ENCODE measurements around the gene RAB31. TPM values are rescaled to one million over a fixed set of nuclear protein-coding genes. Genes with fewer than 3 reads are reported as not detected.
A peak's percentile ranks its signal among the peaks of the same experiment; 100 is the strongest.

The RAB31 gene
- polyA plus RNA-seq, 1 experiment, result 37.2 TPM

DNA sequence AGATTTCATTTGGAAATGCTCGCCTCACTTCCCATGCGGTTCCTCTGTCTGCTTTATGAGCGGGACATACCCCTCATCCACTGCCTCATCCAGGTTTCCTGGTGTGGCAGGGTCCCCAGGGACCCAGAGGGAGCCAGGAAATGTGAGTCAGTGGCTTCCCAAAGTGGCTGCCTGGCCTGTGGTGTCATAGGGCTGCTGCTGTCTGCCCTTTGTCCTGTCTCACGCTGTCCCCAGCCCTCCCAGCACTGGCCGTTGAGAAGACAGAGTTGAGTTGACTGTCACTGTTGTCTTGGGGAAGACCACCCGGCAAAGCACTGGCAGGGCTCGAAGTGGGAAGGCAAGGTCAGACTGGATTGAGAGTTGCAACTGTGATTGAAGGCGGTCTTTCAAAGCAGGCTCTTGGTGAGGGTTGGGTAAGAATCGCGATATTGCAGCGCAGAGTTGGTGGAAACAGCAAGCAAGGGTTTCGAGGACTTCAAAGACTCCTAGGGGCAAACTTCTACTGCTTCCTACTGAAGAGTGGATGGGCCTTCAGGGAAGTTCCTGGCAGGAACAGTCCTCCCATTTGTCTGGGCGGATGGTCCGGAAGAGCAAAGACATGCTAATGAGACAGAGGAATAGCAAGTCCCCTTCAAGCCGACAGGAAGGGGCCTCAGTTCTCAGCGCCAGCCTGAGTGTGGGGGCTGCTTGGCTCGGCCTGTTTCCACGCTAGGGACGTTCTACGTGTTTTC, 33.9 kb downstream of the RAB31 start:
- Histone ChIP-seq H3K4me3 (ENCODE audit: low read depth, low read length) (no peak overlapping the region), H3K36me3 (ENCODE audit: control insufficient read depth, insufficient read depth, low read length) (no peaks in the 10 kb centered on the region), H3K27me3 (ENCODE audit: control insufficient read depth, insufficient read depth, low read length) (no peaks in the 10 kb centered on the region)
- TF ChIP-seq, protein P1, sequence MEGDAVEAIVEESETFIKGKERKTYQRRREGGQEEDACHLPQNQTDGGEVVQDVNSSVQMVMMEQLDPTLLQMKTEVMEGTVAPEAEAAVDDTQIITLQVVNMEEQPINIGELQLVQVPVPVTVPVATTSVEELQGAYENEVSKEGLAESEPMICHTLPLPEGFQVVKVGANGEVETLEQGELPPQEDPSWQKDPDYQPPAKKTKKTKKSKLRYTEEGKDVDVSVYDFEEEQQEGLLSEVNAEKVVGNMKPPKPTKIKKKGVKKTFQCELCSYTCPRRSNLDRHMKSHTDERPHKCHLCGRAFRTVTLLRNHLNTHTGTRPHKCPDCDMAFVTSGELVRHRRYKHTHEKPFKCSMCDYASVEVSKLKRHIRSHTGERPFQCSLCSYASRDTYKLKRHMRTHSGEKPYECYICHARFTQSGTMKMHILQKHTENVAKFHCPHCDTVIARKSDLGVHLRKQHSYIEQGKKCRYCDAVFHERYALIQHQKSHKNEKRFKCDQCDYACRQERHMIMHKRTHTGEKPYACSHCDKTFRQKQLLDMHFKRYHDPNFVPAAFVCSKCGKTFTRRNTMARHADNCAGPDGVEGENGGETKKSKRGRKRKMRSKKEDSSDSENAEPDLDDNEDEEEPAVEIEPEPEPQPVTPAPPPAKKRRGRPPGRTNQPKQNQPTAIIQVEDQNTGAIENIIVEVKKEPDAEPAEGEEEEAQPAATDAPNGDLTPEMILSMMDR (IDR thresholded peaks at IDR 0.05; ENCODE audit: insufficient read depth, low read depth, low read length), result no peak
- ChIA-PET POLR2A (no interaction called here), CTCF (no interaction called here)
- DNase-seq (ENCODE audit: low read depth), result no peak

GRCh38 chr18:9742524-9743131, 34.5 kb downstream of the RAB31 start:
- no peaks in the 10 kb centered on the region for H3K27me3 ChIP-seq (ENCODE audit: control insufficient read depth, insufficient read depth, low read length)
- ChIA-PET CTCF (no interaction called here), POLR2A (no interaction called here)
- DNase-seq (ENCODE audit: low read depth), result no peak
- H3K4me3 ChIP-seq (ENCODE audit: low read depth, low read length), result no peak overlapping the region
- TF ChIP-seq, protein P1 (IDR thresholded peaks at IDR 0.05; ENCODE audit: insufficient read depth, low read depth, low read length), result no peak
- H3K36me3 ChIP-seq (ENCODE audit: control insufficient read depth, insufficient read depth, low read length), result no peaks in the 10 kb centered on the region

DNA sequence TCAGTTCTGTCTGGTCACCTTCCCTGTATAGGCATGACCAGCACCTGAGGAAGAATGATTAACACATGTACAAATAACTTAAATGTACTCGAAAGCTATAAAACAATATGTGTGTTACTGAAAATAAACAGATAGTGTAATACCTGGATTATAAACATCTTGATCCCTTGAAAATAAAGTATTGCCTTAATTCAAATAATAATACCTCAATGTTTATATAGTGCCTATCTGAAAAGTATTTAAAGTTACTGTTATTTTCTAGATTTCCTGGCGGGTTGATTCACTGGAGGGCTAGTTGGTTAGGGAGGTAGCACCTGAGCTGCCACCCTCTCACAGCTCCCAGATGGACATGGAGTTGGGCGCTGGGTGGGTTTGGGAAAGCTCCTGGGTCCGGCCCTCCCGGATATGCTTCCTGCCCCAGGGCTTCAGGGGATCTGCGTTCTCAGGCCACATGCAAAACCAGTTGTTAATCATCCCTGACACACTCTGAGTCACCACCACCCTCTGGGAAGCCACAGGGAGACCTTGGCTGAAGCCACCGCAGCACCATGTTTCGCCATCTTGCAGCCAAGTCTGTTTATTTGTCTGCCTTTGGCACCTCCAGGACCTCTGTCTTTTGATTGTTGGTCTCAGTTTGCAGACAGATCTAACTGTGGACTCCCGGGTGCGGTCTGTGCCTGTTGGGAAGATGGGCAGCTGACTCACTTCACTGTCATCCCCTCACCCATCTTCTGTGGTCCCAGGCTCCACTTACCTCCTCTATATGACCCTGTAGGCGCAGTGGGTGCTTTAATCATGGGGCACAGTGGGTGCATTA, 35.3 kb downstream of the RAB31 start:
- H3K4me3 ChIP-seq (ENCODE audit: low read depth, low read length), result no peak overlapping the region
- peak; percentile 84 for DNase-seq (ENCODE audit: low read depth)
- TF ChIP-seq, protein P1 (IDR thresholded peaks at IDR 0.05; ENCODE audit: insufficient read depth, low read depth, low read length), result no peak
- H3K36me3 ChIP-seq (ENCODE audit: control insufficient read depth, insufficient read depth, low read length), result no peaks in the 10 kb centered on the region
- CTCF ChIA-PET, result no interaction called here
- H3K27me3 ChIP-seq (ENCODE audit: control insufficient read depth, insufficient read depth, low read length), result no peaks in the 10 kb centered on the region
- POLR2A ChIA-PET, result no interaction called here

GRCh38 chr18:9746958-9747357, 38.9 kb downstream of the RAB31 start:
- TF ChIP-seq, protein P1 (IDR thresholded peaks at IDR 0.05; ENCODE audit: insufficient read depth, low read depth, low read length), result no peak
- Histone ChIP-seq H3K4me3 (ENCODE audit: low read depth, low read length) (no peak overlapping the region), H3K36me3 (ENCODE audit: control insufficient read depth, insufficient read depth, low read length) (no peaks in the 10 kb centered on the region), H3K27me3 (ENCODE audit: control insufficient read depth, insufficient read depth, low read length) (no peaks in the 10 kb centered on the region)
- POLR2A ChIA-PET, result no interaction called here
- no peak for DNase-seq (ENCODE audit: low read depth)
- CTCF ChIA-PET, result no interaction called here

- Histone ChIP-seq H3K4me3 (ENCODE audit: low read depth, low read length) (no peak overlapping the region), H3K27me3 (ENCODE audit: control insufficient read depth, insufficient read depth, low read length) (no peaks in the 10 kb centered on the region), H3K36me3 (ENCODE audit: control insufficient read depth, insufficient read depth, low read length) (no peaks in the 10 kb centered on the region)
- no peak for DNase-seq (ENCODE audit: low read depth)
- ChIA-PET POLR2A (no interaction called here), CTCF (interaction anchor here (0.5 to 0.6 kb wide), 2 partner anchors 21 to 154 kb away, joined by 3 read pairs; no protein-coding TSS in a partner anchor)
- TF ChIP-seq, protein P1 (IDR thresholded peaks at IDR 0.05; ENCODE audit: insufficient read depth, low read depth, low read length), result no peak
Measured at GRCh38 chr18:9749611-9750010, 41.5 kb downstream of the RAB31 start.
